WTC11 (cell line): ENCODE measurements around the gene CATSPERE.
"Not testable (repeated sequence)": the region's sequence is repeated elsewhere in the genome, so short reads cannot be mapped to it uniquely, and the experiment has no call there.

ENCODE experiments used
- TF ChIP-seq, protein P1 (sequence below): fragments of 200-600 bp; IDR thresholded peaks from 2 replicates; pipeline ENCODE4 v1.8.0; 2022; ENCODE audit warnings: antibody characterized with exemption
- TF ChIP-seq, protein P2 (sequence below): sonication (generic); formaldehyde crosslinking; IDR thresholded peaks from 2 replicates; pipeline ENCODE4 v1.8.0; 2022; ENCODE audit warnings: mild to moderate bottlenecking, missing genetic modification reagents

DNA sequence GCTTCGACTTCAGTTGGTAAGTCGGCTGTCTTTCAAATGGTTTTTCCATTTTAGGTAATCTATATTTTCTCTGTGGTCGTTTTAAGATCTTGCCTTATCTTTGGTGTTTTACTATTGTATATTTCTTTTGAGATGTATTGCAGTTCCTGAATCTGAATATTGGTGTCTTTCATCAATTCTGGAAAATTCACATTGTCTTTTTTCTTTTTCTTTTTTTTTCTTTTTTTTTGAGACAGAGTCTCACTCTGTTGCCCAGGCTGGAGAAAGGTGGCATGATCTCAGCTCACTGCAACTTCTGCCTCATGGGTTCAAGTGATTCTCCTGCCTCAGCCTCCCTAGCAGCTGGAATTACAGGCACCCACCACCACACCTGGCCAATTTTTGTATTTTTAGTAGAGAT, 23.9 kb downstream of the CATSPERE start:
- TF ChIP-seq, protein P1, sequence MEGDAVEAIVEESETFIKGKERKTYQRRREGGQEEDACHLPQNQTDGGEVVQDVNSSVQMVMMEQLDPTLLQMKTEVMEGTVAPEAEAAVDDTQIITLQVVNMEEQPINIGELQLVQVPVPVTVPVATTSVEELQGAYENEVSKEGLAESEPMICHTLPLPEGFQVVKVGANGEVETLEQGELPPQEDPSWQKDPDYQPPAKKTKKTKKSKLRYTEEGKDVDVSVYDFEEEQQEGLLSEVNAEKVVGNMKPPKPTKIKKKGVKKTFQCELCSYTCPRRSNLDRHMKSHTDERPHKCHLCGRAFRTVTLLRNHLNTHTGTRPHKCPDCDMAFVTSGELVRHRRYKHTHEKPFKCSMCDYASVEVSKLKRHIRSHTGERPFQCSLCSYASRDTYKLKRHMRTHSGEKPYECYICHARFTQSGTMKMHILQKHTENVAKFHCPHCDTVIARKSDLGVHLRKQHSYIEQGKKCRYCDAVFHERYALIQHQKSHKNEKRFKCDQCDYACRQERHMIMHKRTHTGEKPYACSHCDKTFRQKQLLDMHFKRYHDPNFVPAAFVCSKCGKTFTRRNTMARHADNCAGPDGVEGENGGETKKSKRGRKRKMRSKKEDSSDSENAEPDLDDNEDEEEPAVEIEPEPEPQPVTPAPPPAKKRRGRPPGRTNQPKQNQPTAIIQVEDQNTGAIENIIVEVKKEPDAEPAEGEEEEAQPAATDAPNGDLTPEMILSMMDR: not testable (repeated sequence)
- TF ChIP-seq, protein P2, sequence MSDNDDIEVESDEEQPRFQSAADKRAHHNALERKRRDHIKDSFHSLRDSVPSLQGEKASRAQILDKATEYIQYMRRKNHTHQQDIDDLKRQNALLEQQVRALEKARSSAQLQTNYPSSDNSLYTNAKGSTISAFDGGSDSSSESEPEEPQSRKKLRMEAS (CRISPR knock-in tag): not testable (repeated sequence)
